ENCODE measurements around the gene ODAD2. TPM values are rescaled to one million over a fixed set of nuclear protein-coding genes. Genes with fewer than 3 reads are reported as not detected.

Gene ODAD2
- total RNA-seq, 1 experiment from 2014 or later: 0.61 TPM

DNA sequence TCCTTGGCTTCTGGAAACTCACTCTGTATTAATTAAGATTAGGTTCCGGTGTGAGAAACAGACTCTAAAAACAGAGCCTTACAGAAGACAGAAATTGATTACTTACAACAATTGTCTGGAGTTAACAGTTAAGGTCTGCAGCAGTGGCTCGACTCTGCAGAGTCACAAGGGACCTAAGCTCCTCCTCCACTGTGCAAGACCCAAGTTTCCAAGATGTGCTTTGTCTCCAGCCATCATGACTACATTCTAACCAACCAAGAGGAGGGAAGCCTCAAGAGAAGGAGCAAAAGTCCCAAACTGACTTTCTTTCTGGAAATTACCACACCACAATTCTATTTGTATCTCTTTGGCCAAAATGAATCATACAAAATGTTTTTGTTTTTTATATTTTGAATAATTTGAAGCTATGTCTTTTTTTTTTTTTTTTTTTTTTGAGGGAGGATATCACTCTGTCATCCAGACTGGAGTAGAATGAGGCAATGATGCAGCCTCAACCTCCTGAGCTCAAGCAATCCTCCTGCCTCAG is 14.2 kb upstream of the ODAD2 start:
- BruUV-seq (replicated peaks): no TSS peak
- intact Hi-C loops (cut with micrococcal nuclease; ENCODE audit: unreplicated experiment): no loop called here
- Mint-ChIP-seq H3K36me3 (ENCODE audit: insufficient read depth, unreplicated experiment) (no peaks in the 10 kb centered on the region), H3K4me3 (ENCODE audit: low read depth, unreplicated experiment) (no peak overlapping the region), H3K9me3 (ENCODE audit: low read depth, unreplicated experiment) (no peaks in the 10 kb centered on the region), H3K27ac (ENCODE audit: unreplicated experiment) (no peak overlapping the region), H3K4me1 (ENCODE audit: low read depth, unreplicated experiment) (no peaks in the 10 kb centered on the region), H3K27me3 (ENCODE audit: unreplicated experiment) (peaks cover 24% of the 10 kb centered on the region)
- no peak for DNase-seq
- no peak for TF ChIP-seq CTCF (IDR thresholded peaks at IDR 0.05; ENCODE audit: unreplicated experiment)
- CTCF ChIA-PET: no interaction called here

DNA sequence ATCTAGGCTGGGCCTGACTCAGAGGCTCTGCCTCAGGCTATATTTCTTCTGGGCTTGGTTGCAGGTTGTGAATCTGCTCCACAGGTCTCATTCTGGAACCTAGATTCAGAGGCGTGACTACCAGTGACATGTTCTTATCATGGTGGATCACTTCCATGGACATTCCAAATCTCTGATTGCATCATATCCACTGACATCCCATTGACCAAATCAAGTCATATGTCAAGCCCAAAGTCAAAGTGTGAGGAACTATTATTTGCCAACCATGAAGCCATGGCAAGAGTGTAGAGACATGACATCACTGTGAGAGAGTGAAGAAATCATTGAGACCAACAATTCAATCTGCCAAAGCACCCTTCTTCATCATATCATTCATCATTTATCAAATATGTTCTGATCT is 11.9 kb upstream of the ODAD2 start:
- CTCF ChIA-PET: interaction anchor here (0.6 kb wide), 1 partner anchor 319 kb away, joined by 4 read pairs; no protein-coding TSS in a partner anchor
- intact Hi-C loops (cut with micrococcal nuclease; ENCODE audit: unreplicated experiment): no loop called here
- BruUV-seq (replicated peaks): no TSS peak
- Mint-ChIP-seq H3K36me3 (ENCODE audit: insufficient read depth, unreplicated experiment) (no peaks in the 10 kb centered on the region), H3K4me1 (ENCODE audit: low read depth, unreplicated experiment) (no peaks in the 10 kb centered on the region), H3K27ac (ENCODE audit: unreplicated experiment) (no peak overlapping the region), H3K4me3 (ENCODE audit: low read depth, unreplicated experiment) (no peak overlapping the region), H3K9me3 (ENCODE audit: low read depth, unreplicated experiment) (no peaks in the 10 kb centered on the region), H3K27me3 (ENCODE audit: unreplicated experiment) (peaks cover 43% of the 10 kb centered on the region)
- TF ChIP-seq CTCF (IDR thresholded peaks at IDR 0.05; ENCODE audit: unreplicated experiment): no peak
- DNase-seq: no peak

DNA sequence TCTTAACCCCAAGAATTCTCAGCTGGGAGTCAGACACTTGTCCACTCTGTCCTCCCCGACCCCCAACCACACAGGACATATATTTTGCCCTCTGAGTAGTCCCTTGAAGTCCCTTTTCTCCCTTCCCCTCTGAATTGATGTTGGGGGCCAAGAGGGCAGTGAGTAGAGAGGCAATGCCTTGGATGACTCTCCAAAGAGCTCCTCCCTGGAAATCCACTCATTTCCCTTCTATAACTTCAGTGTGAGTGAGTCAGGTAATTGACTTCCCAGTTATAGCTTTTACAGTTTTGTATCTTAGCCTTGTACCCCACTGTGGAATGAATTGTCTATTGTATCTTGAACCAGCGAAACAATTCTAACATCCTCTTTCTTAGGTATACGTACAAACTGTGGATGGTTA is 9.2 kb upstream of the ODAD2 start:
- CTCF ChIA-PET: no interaction called here
- Mint-ChIP-seq H3K27me3 (ENCODE audit: unreplicated experiment) (peaks cover 63% of the 10 kb centered on the region), H3K27ac (ENCODE audit: unreplicated experiment) (no peak overlapping the region), H3K36me3 (ENCODE audit: insufficient read depth, unreplicated experiment) (no peaks in the 10 kb centered on the region), H3K4me1 (ENCODE audit: low read depth, unreplicated experiment) (no peaks in the 10 kb centered on the region), H3K9me3 (ENCODE audit: low read depth, unreplicated experiment) (no peaks in the 10 kb centered on the region), H3K4me3 (ENCODE audit: low read depth, unreplicated experiment) (no peak overlapping the region)
- DNase-seq: no peak
- intact Hi-C loops (cut with micrococcal nuclease; ENCODE audit: unreplicated experiment): no loop called here
- no TSS peak for BruUV-seq (replicated peaks)
- TF ChIP-seq CTCF (IDR thresholded peaks at IDR 0.05; ENCODE audit: unreplicated experiment): no peak

- Mint-ChIP-seq H3K27me3 (ENCODE audit: unreplicated experiment) (peaks cover 45% of the 10 kb centered on the region), H3K9me3 (ENCODE audit: low read depth, unreplicated experiment) (peaks cover 3% of the 10 kb centered on the region), H3K36me3 (ENCODE audit: insufficient read depth, unreplicated experiment) (peaks cover 15% of the 10 kb centered on the region), H3K27ac (ENCODE audit: unreplicated experiment) (no peak overlapping the region), H3K4me3 (ENCODE audit: low read depth, unreplicated experiment) (no peak overlapping the region), H3K4me1 (ENCODE audit: low read depth, unreplicated experiment) (peaks cover 9% of the 10 kb centered on the region)
- CTCF ChIA-PET: no interaction called here
- intact Hi-C loops (cut with micrococcal nuclease; ENCODE audit: unreplicated experiment): no loop called here
- no TSS peak for BruUV-seq (replicated peaks)
- no peak for DNase-seq
- TF ChIP-seq CTCF (IDR thresholded peaks at IDR 0.05; ENCODE audit: unreplicated experiment): no peak
Measured at GRCh38 chr10:28001353-28001752, 2.5 kb upstream of the ODAD2 start.
